Naive thymus-derived CD8-positive, alpha-beta T cell (primary cell): ENCODE measurements around the gene CA7. TPM values are rescaled to one million over a fixed set of nuclear protein-coding genes. Genes with fewer than 3 reads are reported as not detected.

Experiments
- ATAC-seq, 2 donors: fragments of 150-1000 bp; cut with Tn5 transposase in 1 of 2; sonication (Bioruptor Pico), chemical (Tn5 transposase) in 1 of 2; 1 replicate in 1 of 2; 2 replicates in 1 of 2; pipeline ENCODE4 v1.10.0; 2021; ENCODE audit warnings: mild to moderate bottlenecking in 2 of 2, moderate library complexity in 2 of 2
- POLR2A ChIA-PET: fragments of 350-600 bp; sonication (Branson Sonifier 250); formaldehyde crosslinking; loops from one replicate; lab custom pipeline; 2021; ENCODE audit warnings: antibody characterized with exemption; lab: Charles Lee
- DNase-seq, 10 donors: peaks; one replicate each; pipeline versions ENCODE4 v3.0.0 to v3.0.0-alpha.2; 2020 to 2022
- H3K27ac Mint-ChIP-seq, 10 donors: one replicate each; pipeline ENCODE4 v1.8.0; 2020 to 2022; ENCODE audit warnings: mild to moderate bottlenecking in 10 of 10, mixed read lengths in 10 of 10, moderate library complexity in 4 of 10, inconsistent platforms in 1 of 10
- H3K27me3 Mint-ChIP-seq, 5 donors: one replicate each; pipeline ENCODE4 v1.8.0; 2021 to 2022; ENCODE audit warnings: mixed read lengths in 5 of 5
- H3K36me3 Mint-ChIP-seq, 3 donors: one replicate each; pipeline ENCODE4 v1.8.0; 2020 to 2022; ENCODE audit warnings: mixed read lengths in 3 of 3, mild to moderate bottlenecking in 2 of 3, inconsistent platforms in 1 of 3
- H3K4me1 Mint-ChIP-seq, 4 donors: one replicate each; pipeline ENCODE4 v1.8.0; 2021 to 2022; ENCODE audit warnings: mixed read lengths in 4 of 4
- H3K4me3 Mint-ChIP-seq, 10 donors: one replicate each; pipeline ENCODE4 v1.8.0; 2020 to 2022; ENCODE audit warnings: mild to moderate bottlenecking in 10 of 10, mixed read lengths in 10 of 10, moderate library complexity in 6 of 10, inconsistent platforms in 1 of 10
- H3K9me3 Mint-ChIP-seq, 9 donors: one replicate each; pipeline ENCODE4 v1.8.0; 2020 to 2022; ENCODE audit warnings: mixed read lengths in 9 of 9, mild to moderate bottlenecking in 3 of 9, inconsistent platforms in 1 of 9, moderate library complexity in 1 of 9
- polyA plus RNA-seq, 3 donors: library from polyadenylated mRNA; unstranded; fragments of 300-500 nt; fragmentation: Illumina TruSeq; gene quantifications; one replicate each; pipeline ENCODE4 v1.2.3, GENCODE V29; 2021
- total RNA-seq, 8 experiments: library from RNA in 2 of 8; stranded (reverse) in 2 of 8; gene quantifications; one replicate each; pipeline ENCODE4 v1.2.3 and lab custom pipeline; 2021 to 2026

CA7 gene
- total and polyA plus RNA-seq, 5 experiments from 2014 or later, result not detected

GRCh38 chr16:66880288-66881013, 36.2 kb downstream of the CA7 start, which contains the start of gene PDP2:
PDP2 (plus strand) TSS chr16:66880515; CDS start chr16:66884285, 3,770 bp downstream.
- DNase-seq, result peak; percentile 73 to 96 (median 88)
- H3K9me3 Mint-ChIP-seq, result no peaks in the 10 kb centered on the region
- H3K27ac Mint-ChIP-seq, result peak within 1 kb of the TSS; percentile 78 to 97 (median 92)
- peaks cover 0 to 16% (median 2%) of the 10 kb centered on the region in 3 donors for H3K36me3 Mint-ChIP-seq
- H3K27me3 Mint-ChIP-seq, result no peaks in the 10 kb centered on the region
- H3K4me1 Mint-ChIP-seq, result peaks cover 16 to 35% (median 26%) of the 10 kb centered on the region in 4 donors
- POLR2A ChIA-PET, result interaction anchor here (0.6 to 2.3 kb wide), 6 partner anchors 9 to 512 kb away, joined by 3 to 16 read pairs (median 4); partner anchors contain the start of gene NAE1
- ATAC-seq, result peak; percentile 98
- H3K4me3 Mint-ChIP-seq, result peak within 1 kb of the TSS; percentile 86 to 100 (median 99)

DNA sequence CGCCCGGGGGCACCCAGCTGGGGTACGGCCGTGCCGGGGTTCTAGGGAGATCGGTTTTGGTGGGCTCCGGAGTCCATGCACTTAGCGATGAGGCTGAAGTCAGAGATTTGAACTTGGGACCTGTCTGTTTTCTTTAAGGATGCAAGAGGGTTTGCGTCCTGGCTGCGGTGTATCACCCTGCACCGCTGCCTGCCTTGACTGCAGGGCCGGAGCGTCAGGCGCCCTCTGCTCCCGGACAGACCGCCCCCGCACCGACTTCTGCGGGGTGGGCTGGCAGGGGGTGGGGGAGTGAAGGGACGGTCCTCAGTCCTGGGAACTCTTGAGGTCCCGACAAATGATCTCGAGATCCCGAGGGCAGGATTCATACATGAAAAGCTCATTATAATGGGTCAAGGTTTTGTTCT, 36.8 kb downstream of the CA7 start:
- Mint-ChIP-seq H3K4me1 (peaks cover 20 to 35% (median 29%) of the 10 kb centered on the region in 4 donors), H3K9me3 (no peaks in the 10 kb centered on the region), H3K27me3 (no peaks in the 10 kb centered on the region), H3K36me3 (peaks cover 0 to 22% (median 2%) of the 10 kb centered on the region in 3 donors), H3K27ac (peak overlapping the region in 6 of 10 donors; percentile 11 to 97 (median 30)), H3K4me3 (peak overlapping the region; percentile 72 to 99 (median 98))
- POLR2A ChIA-PET, result interaction anchor here (0.6 to 2.3 kb wide), 7 partner anchors 8 to 512 kb away, joined by 3 to 16 read pairs (median 4); partner anchors contain the start of gene NAE1
- ATAC-seq (peak in 1 of 2 donors; percentile 5), DNase-seq (no peak)

DNA sequence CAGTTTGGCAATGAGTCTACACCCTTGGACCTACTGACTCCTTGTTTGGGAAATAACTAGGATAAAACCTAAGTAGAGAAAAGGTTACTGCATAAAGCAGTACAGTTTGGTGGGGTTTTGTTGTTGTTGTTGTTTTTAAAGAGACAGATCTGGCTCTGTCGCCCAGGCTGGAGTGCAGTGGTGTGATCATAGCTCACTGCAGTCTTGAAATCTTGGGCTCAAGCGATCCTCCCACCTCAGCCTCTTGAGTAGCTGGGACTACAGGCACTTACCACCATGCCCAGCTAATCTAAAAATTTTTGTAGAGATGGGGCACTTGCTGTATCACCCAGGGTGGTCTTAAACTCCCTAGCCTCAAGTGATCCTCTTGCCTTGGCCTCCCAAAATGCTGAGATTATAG, 37.3 kb downstream of the CA7 start:
- Mint-ChIP-seq H3K27ac (peak overlapping the region in 4 of 10 donors; percentile 6 to 45 (median 35)), H3K27me3 (no peaks in the 10 kb centered on the region), H3K4me1 (peaks cover 20 to 35% (median 30%) of the 10 kb centered on the region in 4 donors), H3K9me3 (no peaks in the 10 kb centered on the region), H3K4me3 (peak overlapping the region; percentile 22 to 86 (median 63)), H3K36me3 (peaks cover 0 to 28% (median 2%) of the 10 kb centered on the region in 3 donors)
- POLR2A ChIA-PET, result interaction anchor here (0.6 to 2.3 kb wide), 3 partner anchors 10 to 51 kb away, joined by 6 to 16 read pairs (median 8); partner anchors contain the start of gene NAE1
- no peak for DNase-seq
- ATAC-seq, result no peak

- no peak for DNase-seq
- ATAC-seq, result no peak
- H3K27me3 Mint-ChIP-seq, result no peaks in the 10 kb centered on the region
- H3K36me3 Mint-ChIP-seq, result peaks cover 0 to 32% (median 2%) of the 10 kb centered on the region in 3 donors
- H3K27ac Mint-ChIP-seq, result no peak overlapping the region
- H3K9me3 Mint-ChIP-seq, result no peaks in the 10 kb centered on the region
- H3K4me3 Mint-ChIP-seq, result peak overlapping the region in 7 of 10 donors; percentile 39 to 86 (median 59)
- POLR2A ChIA-PET, result interaction anchor here (0.6 to 2.1 kb wide), 3 partner anchors 9 to 689 kb away, joined by 3 to 8 read pairs (median 5); no protein-coding TSS in a partner anchor
- peaks cover 20 to 35% (median 31%) of the 10 kb centered on the region in 4 donors for H3K4me1 Mint-ChIP-seq
Observed at GRCh38 chr16:66881964-66882508, 37.8 kb downstream of the CA7 start.

- Mint-ChIP-seq H3K36me3 (peaks cover 0 to 37% (median 2%) of the 10 kb centered on the region in 3 donors), H3K27ac (no peak overlapping the region), H3K27me3 (no peaks in the 10 kb centered on the region), H3K4me1 (peaks cover 20 to 36% (median 31%) of the 10 kb centered on the region in 4 donors), H3K9me3 (no peaks in the 10 kb centered on the region), H3K4me3 (peak overlapping the region in 3 of 10 donors; percentile 8 to 39 (median 28))
- POLR2A ChIA-PET, result interaction anchor here (0.8 kb wide), 1 partner anchor 10 kb away, joined by 5 read pairs; no protein-coding TSS in a partner anchor
- ATAC-seq, result no peak
- no peak for DNase-seq
Observed at GRCh38 chr16:66882702-66883101, 38.5 kb downstream of the CA7 start.

DNA sequence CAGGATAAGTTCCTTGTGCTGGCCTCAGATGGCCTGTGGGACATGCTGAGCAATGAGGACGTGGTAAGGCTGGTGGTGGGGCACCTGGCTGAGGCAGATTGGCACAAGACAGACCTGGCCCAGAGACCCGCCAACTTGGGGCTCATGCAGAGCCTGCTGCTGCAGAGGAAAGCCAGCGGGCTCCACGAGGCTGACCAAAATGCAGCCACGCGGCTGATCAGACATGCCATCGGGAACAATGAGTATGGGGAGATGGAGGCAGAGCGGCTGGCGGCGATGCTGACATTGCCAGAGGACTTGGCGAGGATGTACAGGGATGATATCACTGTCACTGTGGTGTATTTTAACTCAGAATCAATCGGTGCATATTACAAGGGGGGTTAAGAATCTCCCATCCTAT, 41.3 kb downstream of the CA7 start:
- ATAC-seq (no peak), DNase-seq (no peak)
- POLR2A ChIA-PET, result interaction anchor here (0.6 kb wide), 2 partner anchors 11 to 375 kb away, joined by 3 read pairs; no protein-coding TSS in a partner anchor
- Mint-ChIP-seq H3K27me3 (no peaks in the 10 kb centered on the region), H3K4me3 (no peak overlapping the region), H3K27ac (peak overlapping the region in 1 of 10 donors; percentile 62), H3K36me3 (peaks cover 0 to 50% (median 4%) of the 10 kb centered on the region in 3 donors), H3K4me1 (peaks cover 10 to 28% (median 13%) of the 10 kb centered on the region in 4 donors), H3K9me3 (no peaks in the 10 kb centered on the region)

GRCh38 chr16:66886321-66886720, 42.1 kb downstream of the CA7 start:
- Mint-ChIP-seq H3K4me3 (no peak overlapping the region), H3K27me3 (no peaks in the 10 kb centered on the region), H3K9me3 (no peaks in the 10 kb centered on the region), H3K27ac (peak overlapping the region in 1 of 10 donors; percentile 49), H3K36me3 (peaks cover 0 to 50% (median 4%) of the 10 kb centered on the region in 3 donors), H3K4me1 (peaks cover 8 to 27% (median 11%) of the 10 kb centered on the region in 4 donors)
- POLR2A ChIA-PET, result interaction anchor here (0.6 kb wide), 2 partner anchors 11 to 142 kb away, joined by 3 read pairs; no protein-coding TSS in a partner anchor
- DNase-seq (no peak), ATAC-seq (no peak)

GRCh38 chr16:66886914-66887313, 42.7 kb downstream of the CA7 start:
- no peak overlapping the region for H3K27ac Mint-ChIP-seq
- no peak for ATAC-seq
- no peaks in the 10 kb centered on the region for H3K9me3 Mint-ChIP-seq
- POLR2A ChIA-PET, result no interaction called here
- H3K27me3 Mint-ChIP-seq, result no peaks in the 10 kb centered on the region
- no peak for DNase-seq
- H3K4me1 Mint-ChIP-seq, result peaks cover 4 to 22% (median 9%) of the 10 kb centered on the region in 4 donors
- H3K36me3 Mint-ChIP-seq, result peaks cover 0 to 50% (median 4%) of the 10 kb centered on the region in 3 donors
- H3K4me3 Mint-ChIP-seq, result no peak overlapping the region

GRCh38 chr16:66888647-66889615, 44.7 kb downstream of the CA7 start:
- H3K27me3 Mint-ChIP-seq, result no peaks in the 10 kb centered on the region
- peaks cover 0 to 25% (median 11%) of the 10 kb centered on the region in 4 donors for H3K4me1 Mint-ChIP-seq
- peak in 1 of 10 donors; percentile 13 for DNase-seq
- ATAC-seq, result no peak
- H3K27ac Mint-ChIP-seq, result peak overlapping the region in 2 of 10 donors; percentile 40 to 52
- POLR2A ChIA-PET, result interaction anchor here (1.4 kb wide), 1 partner anchor 8 kb away, joined by 3 read pairs; the partner anchor contains the start of gene PDP2
- no peak overlapping the region for H3K4me3 Mint-ChIP-seq
- peaks cover 0 to 48% (median 4%) of the 10 kb centered on the region in 3 donors for H3K36me3 Mint-ChIP-seq
- H3K9me3 Mint-ChIP-seq, result no peaks in the 10 kb centered on the region

DNA sequence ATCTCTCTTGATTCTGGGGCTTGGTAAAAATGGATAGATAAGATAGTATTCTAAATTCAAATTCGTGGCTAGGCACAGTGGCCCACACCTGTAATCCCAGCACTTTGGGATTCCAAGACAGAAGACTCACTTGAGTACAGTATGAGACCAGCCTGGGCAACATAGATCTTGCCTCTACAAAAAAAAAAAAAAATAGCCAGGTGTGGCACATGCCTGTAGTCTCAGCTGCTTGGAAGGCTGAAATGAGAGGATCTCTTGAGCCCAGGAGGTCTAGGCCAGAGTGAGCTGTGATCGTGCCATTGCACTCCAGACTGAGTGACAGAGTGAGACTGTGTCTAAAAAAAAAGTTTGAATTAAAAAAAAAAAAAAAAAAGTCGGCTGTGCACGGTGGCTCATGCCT, 45.4 kb downstream of the CA7 start:
- no peak for DNase-seq
- Mint-ChIP-seq H3K27ac (peak overlapping the region in 2 of 10 donors; percentile 40 to 52), H3K27me3 (no peaks in the 10 kb centered on the region), H3K4me1 (peaks cover 0 to 22% (median 10%) of the 10 kb centered on the region in 4 donors), H3K36me3 (peaks cover 0 to 42% (median 2%) of the 10 kb centered on the region in 3 donors), H3K4me3 (no peak overlapping the region), H3K9me3 (no peaks in the 10 kb centered on the region)
- no peak for ATAC-seq
- POLR2A ChIA-PET, result interaction anchor here (0.5 to 1.4 kb wide), 2 partner anchors 9 to 328 kb away, joined by 3 to 5 read pairs; partner anchors contain the start of gene PDP2

DNA sequence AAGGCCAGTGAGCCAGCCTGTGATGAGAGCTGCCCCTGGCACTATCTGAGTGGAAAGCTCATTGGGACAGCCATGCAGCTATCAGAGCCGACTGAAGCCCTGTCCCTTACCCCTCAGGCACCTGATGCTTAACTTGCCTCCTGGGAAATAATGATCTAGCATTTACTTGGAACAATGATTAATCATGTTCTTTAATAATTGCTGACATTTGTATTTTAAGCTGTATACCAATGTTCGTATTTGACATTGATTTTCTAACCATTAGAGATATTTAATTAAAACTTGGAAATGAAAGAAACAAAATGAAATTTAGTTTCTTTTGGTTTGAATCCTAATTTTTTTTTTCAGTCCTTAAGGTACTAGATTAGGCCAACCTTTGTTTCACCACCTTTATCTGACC, 46.6 kb downstream of the CA7 start:
- peaks cover 0 to 21% (median 5%) of the 10 kb centered on the region in 4 donors for H3K4me1 Mint-ChIP-seq
- no peak overlapping the region for H3K4me3 Mint-ChIP-seq
- ATAC-seq (no peak), DNase-seq (peak in 1 of 10 donors; percentile 24)
- no peaks in the 10 kb centered on the region for H3K27me3 Mint-ChIP-seq
- peak overlapping the region in 4 of 10 donors; percentile 5 to 57 (median 20) for H3K27ac Mint-ChIP-seq
- POLR2A ChIA-PET, result no interaction called here
- H3K36me3 Mint-ChIP-seq, result peaks cover 0 to 30% (median 2%) of the 10 kb centered on the region in 3 donors
- H3K9me3 Mint-ChIP-seq, result no peaks in the 10 kb centered on the region
